H1 (cell line): ENCODE results near the gene ARHGAP10. TPM values are rescaled to one million over a fixed set of nuclear protein-coding genes. Genes with fewer than 3 reads are reported as not detected.

Source experiments
- CTCF ChIP-seq, 3 experiments: IDR thresholded peaks; 1 replicate in 2 of 3; 2 replicates in 1 of 3; pipeline versions ENCODE4 v1.5.1 to v1.6.1; 2011; ENCODE audit warnings: low read length in 3 of 3, mild to moderate bottlenecking in 3 of 3, inconsistent platforms in 2 of 3, low read depth in 1 of 3, moderate library complexity in 1 of 3; ENCODE audit not compliant: insufficient read depth in 1 of 3; ENCODE audit errors: control extremely low read depth in 1 of 3
- RAD21 ChIP-seq, 2 experiments: IDR thresholded peaks in 1 of 2; conservative IDR thresholded peaks in 1 of 2; 2 replicates each; pipeline ENCODE4 v1.6.1; 2011; ENCODE audit warnings: low read depth in 2 of 2, low read length in 2 of 2, improper control_type of control experiment in 1 of 2, inconsistent platforms in 1 of 2, mild to moderate bottlenecking in 1 of 2, moderate library complexity in 1 of 2
- polyA plus RNA-seq, 7 experiments: library from polyadenylated mRNA; depleted of rRNA in 3 of 7; stranded (reverse) in 5 of 7; unstranded in 2 of 7; fragments of >200 nt in 5 of 7; fragments of 200-250 nt in 2 of 7; gene quantifications; 1 replicate in 5 of 7; 2 replicates in 1 of 7; 4 replicates in 1 of 7; pipeline versions ENCODE4 v1.2.1 to v1.2.3, GENCODE V29; 2011 to 2013; ENCODE audit warnings: missing spikeins in 2 of 7, mixed read lengths in 2 of 7
- total RNA-seq: library from RNA; stranded (reverse); fragmentation: NEBNext Ultra II Directional; extraction: Animal tissue kit (Norgen Biotek cat#: 25700); gene quantifications from 2 replicates; pipeline ENCODE4 v1.2.1, GENCODE V29; 2021
- TF ChIP-seq, protein P1 (sequence below): fragments of 300-600 bp; sonication (generic); IDR thresholded peaks from 2 replicates; pipeline ENCODE4 v1.7.1; 2012; ENCODE audit warnings: low read length, moderate library complexity, mild to moderate bottlenecking, inconsistent platforms; ENCODE audit not compliant: insufficient replicate concordance

ARHGAP10 gene
- total and polyA plus RNA-seq, 2 of the 8 experiments (the other 6 are each of a cell fraction or from before 2014, with no cell fraction given), result 3.7 to 6.1 TPM

GRCh38 chr4:147837435-147837834, 105.5 kb downstream of the ARHGAP10 start (continued):
- TF ChIP-seq, protein P1, sequence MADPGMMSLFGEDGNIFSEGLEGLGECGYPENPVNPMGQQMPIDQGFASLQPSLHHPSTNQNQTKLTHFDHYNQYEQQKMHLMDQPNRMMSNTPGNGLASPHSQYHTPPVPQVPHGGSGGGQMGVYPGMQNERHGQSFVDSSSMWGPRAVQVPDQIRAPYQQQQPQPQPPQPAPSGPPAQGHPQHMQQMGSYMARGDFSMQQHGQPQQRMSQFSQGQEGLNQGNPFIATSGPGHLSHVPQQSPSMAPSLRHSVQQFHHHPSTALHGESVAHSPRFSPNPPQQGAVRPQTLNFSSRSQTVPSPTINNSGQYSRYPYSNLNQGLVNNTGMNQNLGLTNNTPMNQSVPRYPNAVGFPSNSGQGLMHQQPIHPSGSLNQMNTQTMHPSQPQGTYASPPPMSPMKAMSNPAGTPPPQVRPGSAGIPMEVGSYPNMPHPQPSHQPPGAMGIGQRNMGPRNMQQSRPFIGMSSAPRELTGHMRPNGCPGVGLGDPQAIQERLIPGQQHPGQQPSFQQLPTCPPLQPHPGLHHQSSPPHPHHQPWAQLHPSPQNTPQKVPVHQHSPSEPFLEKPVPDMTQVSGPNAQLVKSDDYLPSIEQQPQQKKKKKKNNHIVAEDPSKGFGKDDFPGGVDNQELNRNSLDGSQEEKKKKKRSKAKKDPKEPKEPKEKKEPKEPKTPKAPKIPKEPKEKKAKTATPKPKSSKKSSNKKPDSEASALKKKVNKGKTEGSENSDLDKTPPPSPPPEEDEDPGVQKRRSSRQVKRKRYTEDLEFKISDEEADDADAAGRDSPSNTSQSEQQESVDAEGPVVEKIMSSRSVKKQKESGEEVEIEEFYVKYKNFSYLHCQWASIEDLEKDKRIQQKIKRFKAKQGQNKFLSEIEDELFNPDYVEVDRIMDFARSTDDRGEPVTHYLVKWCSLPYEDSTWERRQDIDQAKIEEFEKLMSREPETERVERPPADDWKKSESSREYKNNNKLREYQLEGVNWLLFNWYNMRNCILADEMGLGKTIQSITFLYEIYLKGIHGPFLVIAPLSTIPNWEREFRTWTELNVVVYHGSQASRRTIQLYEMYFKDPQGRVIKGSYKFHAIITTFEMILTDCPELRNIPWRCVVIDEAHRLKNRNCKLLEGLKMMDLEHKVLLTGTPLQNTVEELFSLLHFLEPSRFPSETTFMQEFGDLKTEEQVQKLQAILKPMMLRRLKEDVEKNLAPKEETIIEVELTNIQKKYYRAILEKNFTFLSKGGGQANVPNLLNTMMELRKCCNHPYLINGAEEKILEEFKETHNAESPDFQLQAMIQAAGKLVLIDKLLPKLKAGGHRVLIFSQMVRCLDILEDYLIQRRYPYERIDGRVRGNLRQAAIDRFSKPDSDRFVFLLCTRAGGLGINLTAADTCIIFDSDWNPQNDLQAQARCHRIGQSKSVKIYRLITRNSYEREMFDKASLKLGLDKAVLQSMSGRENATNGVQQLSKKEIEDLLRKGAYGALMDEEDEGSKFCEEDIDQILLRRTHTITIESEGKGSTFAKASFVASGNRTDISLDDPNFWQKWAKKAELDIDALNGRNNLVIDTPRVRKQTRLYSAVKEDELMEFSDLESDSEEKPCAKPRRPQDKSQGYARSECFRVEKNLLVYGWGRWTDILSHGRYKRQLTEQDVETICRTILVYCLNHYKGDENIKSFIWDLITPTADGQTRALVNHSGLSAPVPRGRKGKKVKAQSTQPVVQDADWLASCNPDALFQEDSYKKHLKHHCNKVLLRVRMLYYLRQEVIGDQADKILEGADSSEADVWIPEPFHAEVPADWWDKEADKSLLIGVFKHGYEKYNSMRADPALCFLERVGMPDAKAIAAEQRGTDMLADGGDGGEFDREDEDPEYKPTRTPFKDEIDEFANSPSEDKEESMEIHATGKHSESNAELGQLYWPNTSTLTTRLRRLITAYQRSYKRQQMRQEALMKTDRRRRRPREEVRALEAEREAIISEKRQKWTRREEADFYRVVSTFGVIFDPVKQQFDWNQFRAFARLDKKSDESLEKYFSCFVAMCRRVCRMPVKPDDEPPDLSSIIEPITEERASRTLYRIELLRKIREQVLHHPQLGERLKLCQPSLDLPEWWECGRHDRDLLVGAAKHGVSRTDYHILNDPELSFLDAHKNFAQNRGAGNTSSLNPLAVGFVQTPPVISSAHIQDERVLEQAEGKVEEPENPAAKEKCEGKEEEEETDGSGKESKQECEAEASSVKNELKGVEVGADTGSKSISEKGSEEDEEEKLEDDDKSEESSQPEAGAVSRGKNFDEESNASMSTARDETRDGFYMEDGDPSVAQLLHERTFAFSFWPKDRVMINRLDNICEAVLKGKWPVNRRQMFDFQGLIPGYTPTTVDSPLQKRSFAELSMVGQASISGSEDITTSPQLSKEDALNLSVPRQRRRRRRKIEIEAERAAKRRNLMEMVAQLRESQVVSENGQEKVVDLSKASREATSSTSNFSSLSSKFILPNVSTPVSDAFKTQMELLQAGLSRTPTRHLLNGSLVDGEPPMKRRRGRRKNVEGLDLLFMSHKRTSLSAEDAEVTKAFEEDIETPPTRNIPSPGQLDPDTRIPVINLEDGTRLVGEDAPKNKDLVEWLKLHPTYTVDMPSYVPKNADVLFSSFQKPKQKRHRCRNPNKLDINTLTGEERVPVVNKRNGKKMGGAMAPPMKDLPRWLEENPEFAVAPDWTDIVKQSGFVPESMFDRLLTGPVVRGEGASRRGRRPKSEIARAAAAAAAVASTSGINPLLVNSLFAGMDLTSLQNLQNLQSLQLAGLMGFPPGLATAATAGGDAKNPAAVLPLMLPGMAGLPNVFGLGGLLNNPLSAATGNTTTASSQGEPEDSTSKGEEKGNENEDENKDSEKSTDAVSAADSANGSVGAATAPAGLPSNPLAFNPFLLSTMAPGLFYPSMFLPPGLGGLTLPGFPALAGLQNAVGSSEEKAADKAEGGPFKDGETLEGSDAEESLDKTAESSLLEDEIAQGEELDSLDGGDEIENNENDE, result no peak
- peak; percentile 12 to 26; a peak in 2 of 4 replicates for TF ChIP-seq RAD21 (IDR thresholded peaks at IDR 0.05 in 1 of 2, conservative IDR thresholded peaks at IDR 0.05 in 1 of 2; ENCODE audit: low read depth in 2 of 2, low read length in 2 of 2)
- TF ChIP-seq CTCF (IDR thresholded peaks at IDR 0.05; ENCODE audit: control extremely low read depth in 1 of 3, insufficient read depth in 1 of 3, low read depth in 1 of 3, low read length in 3 of 3), result peak in 2 of 3 experiments; percentile 26 to 36; a peak in 3 of 4 replicates
